HG02938 (cell line): ENCODE measurements around the gene OR2B3.
"Not testable (repeated sequence)": the region's sequence is repeated elsewhere in the genome, so short reads cannot be mapped to it uniquely, and the experiment has no call there.

Experiments
- ATAC-seq: cut with Tn5 transposase; IDR thresholded peaks from one replicate; pipeline ENCODE4 v1.9.1; 2021; ENCODE audit warnings: mild to moderate bottlenecking, moderate library complexity; ENCODE audit not compliant: unreplicated experiment

Gene OR2B3, protein sequence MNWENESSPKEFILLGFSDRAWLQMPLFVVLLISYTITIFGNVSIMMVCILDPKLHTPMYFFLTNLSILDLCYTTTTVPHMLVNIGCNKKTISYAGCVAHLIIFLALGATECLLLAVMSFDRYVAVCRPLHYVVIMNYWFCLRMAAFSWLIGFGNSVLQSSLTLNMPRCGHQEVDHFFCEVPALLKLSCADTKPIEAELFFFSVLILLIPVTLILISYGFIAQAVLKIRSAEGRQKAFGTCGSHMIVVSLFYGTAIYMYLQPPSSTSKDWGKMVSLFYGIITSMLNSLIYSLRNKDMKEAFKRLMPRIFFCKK

DNA sequence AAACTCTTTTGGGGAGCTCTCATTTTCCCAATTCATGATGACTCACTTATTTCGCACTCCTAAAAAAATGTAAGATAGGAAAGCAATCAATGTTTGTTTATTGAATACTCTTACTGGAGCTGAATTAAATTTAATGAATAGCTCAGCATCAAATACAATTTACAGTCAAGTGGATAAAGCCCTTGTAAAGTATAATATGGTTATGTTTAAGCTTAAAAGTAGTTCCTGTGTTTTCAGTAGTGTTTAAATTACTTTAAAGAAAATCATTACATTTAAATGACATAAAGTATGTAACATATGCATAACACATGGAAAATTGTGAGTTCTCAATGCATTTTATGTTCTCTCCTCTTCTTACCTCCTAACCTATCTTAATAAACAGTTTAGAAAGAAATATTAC is at the start of gene OR2B3:
OR2B3 (minus strand) TSS at position 101 of the 400 bp plus-strand sequence; CDS start at position 36, 65 bp downstream.
- ATAC-seq, result no peak

DNA sequence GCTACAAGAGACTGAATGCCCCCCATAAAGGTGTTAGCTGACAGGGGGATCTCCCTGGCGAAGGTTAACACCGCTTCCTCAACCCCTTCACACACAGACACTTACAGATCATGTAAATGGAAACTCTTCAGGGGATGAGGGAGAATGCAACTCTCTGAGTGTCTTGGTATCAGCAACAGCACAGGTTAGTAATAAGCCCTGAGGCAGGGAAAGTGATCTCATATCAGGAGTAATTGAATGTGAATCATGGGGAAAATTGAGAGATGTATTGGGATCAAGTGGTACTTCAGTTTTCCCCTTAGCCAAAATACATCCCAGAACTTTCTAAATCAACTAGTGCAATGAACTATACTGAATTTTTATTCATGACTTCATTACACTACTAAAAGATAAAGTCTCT is 44.6 kb upstream of the OR2B3 start:
- ATAC-seq, result no peak

DNA sequence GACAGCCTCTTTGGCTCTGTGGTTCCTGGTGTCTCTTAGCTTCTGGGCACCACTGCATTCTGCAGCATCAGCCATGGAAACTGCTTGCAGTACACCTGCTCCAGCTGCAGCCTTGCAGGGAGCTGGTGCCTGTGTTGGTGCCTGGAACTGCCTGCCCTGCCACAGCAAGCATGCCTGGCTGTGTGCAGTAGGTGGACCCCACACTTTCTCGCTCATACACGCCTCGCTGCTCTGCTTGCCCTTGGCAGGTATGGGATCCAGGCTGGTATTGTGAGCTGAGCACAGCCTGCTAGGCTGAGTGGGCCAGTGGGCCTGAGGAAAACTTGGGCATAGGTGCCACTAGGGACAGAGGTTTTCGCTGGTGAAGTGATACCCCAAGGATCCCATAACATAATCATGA is 43.5 kb upstream of the OR2B3 start:
- ATAC-seq, result no peak

DNA sequence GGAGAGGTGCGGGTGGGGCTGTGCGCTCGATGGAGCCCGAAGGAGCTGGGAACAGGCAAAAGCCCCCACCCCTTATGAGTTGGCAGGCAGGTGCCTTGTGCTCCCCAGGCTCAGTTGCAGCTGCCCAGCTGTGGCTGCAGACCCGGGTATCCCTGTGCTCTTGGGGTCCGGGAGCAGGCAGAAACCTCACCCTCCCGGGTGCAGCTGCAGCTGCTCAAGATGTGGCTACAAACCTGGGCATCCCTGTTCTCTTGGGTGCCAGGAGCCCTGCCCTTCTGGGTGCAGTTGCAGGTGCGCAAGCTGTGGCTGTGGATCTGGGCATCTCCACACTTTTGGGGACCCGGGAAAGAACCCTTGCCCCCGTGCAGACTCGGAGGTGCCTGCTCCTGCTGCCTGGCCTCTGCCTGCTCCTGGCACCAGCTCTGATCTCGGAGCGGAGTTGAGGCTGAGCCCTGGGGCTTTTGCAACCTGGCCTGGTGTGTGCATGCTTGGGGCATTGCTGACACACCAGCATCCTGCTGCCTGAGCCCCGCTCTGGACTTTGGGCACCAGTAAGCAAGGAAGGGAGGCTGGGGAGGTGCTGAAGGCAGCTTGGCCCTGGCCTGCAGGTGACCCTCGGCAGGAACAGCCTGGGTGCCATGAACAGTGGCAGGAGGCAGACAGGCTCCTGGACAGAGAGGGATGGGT is 42.4 kb upstream of the OR2B3 start:
- no peak for ATAC-seq

DNA sequence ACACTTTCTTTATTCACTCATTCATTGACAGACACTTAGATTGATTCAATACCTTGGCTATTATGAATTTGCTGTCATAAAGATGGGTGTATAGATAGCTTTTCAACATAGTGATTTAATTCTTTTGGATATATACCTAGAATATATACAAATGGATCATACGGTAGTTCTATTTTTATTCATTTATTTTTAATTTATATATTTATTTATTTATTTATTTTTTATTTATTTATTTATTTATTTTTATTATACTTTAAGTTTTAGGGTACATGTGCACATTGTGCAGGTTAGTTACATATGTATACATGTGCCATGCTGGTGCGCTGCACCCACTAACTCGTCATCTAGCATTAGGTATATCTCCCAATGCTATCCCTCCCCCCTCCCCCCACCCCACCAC is 27.9 kb upstream of the OR2B3 start:
- not testable (repeated sequence) for ATAC-seq

DNA sequence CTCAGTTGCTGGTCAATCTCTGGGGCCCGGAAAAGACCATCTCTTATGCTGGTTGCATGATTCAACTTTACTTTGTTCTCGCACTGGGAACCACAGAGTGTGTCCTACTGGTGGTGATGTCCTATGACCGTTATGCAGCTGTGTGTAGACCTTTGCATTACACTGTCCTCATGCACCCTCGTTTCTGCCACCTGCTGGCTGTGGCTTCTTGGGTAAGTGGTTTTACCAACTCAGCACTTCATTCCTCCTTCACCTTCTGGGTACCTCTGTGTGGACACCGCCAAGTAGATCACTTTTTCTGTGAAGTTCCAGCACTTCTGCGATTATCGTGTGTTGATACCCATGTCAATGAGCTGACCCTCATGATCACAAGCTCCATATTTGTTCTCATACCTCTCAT is 25.0 kb upstream of the OR2B3 start:
- ATAC-seq, result no peak

DNA sequence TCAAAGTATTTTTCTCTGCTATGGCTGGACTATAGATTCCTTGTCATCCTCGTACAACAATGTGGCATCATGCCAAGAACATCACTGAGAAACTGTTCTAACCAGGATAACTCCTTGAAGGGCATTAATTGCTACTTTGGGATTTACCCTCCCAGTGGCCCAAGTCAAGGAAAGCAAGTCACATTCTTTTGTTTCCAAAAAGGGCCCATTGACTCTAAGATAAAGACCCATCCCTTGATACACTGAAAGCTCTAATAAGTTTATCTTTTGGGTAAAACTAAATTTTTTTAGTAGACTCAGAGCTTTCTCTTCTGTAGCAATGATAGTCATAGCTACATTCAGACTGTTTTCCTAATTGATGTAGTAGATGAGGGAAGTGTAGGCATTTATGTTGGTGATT is 20.6 kb upstream of the OR2B3 start, which contains the start of gene OR2J3:
OR2J3 (plus strand) TSS at position 301 of the 400 bp plus-strand sequence. CDS start 3,833 bp downstream, outside the sequence.
- ATAC-seq, result no peak

DNA sequence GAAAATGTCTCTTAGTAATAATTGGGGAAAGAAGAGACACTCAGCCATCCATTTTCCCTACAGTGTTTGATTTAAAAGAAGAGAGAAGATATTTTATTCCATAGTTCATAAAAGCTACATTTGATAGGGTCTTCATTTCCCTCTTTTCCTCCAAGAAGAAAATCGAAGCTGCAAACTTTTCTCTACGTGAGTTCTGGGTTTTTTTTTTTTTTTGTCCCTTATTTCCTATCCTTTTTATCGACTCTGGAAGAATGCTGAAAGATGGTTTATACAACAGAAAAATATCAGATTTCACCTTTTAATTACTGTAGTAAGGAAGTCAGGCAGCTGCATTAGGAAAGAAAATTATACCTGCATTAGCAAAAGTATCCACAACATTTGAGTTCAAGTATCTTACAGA is 12.1 kb upstream of the OR2B3 start, which contains the start of gene OR2J1:
OR2J1 (plus strand) TSS at position 301 of the 400 bp plus-strand sequence. CDS start 1,453 bp downstream, outside the sequence.
- ATAC-seq, result no peak

DNA sequence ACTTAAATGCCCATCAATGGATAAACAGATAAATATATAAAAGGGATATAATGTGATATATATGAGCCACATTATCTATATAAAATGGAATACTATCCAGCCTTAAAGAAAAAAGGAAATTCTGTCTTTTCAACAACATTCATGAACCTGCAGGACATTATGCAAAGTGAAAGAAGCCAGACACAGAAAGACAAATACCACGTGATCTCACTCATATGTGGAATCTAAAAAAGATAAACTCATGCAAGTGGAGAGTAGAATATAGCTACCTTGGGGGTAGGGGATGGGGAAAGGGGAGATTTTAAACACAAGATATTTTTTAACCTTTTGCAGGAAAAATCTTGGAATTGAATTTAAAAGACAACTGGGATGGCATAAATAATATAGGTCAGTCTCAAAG is 10.7 kb upstream of the OR2B3 start:
- ATAC-seq, result no peak

DNA sequence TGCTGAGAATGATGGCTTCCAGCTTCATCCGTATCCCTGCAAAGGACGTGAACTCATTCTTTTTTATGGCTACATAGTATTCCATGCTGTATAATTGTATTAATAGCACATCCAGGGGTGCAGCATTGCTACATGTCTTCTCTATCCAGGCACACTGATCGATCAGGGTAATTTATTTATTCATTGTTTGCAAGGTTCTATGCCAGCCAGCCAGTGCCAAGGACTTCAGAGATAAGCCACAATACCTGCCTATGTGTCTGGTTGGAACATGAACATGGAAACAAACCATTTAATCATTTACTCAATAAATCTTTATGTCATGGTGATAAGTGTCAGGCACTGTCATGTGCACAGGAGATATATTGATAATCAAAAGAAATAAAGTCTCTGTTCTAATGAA is 5.8 kb upstream of the OR2B3 start:
- no peak for ATAC-seq

DNA sequence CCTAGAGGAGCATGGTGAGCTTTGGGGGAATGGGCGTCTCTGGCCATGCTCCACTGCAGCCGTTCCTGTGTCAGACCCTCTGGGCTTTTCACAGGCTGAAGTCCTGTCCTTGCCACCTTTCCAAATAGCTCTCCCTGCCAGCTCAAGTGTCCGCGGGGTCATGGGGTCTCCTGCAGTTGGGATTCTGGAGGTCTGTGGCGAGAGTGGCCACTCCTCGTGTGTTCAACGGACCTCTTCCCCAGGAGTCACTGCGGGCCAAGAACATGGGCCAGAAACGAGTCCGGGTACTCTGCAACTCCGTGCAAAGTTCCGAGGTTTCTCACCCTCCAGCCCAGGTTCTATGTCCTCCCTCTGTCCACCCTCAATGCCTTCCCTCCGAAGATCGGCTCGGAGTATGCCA is 4.7 kb downstream of the OR2B3 start:
- no peak for ATAC-seq

DNA sequence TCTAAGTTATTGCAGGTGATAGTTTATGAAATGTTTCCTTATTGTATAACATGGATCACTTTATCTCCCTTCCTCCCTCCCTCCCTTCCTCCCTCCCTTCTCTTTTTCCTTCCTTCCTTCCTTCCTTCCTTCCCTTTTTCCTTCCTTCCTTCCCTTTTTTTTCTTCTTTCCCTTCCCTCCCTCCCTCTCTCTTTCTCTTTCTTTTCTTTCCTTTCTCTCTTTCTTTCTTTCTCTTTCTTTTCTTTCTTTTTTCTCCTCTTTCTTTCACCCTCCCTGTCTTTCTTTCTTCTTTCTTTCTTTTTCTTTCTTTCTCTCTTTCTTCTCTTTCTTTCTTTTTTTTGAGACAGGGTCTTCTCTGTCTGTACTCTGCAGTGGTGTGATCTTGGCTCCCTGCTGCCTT is 5.8 kb downstream of the OR2B3 start:
- ATAC-seq, result no peak

DNA sequence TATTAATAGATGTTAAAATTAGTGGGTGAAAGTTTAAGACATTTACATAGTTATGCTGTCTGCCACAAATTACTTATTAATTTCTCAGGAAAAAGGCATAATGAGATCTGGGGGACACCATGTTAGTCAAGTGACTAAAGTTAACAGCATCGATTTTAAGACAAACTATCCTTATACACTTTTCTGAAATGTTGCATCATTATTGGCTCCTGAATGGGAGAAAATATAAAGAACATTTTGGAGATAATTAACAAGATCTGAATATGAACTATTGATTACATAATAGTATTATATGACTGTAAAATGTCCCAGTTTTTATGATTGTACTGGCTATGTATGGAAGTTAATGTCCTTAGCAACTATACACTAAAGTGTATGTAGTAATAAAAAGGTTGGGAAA is 7.9 kb downstream of the OR2B3 start:
- no peak for ATAC-seq

DNA sequence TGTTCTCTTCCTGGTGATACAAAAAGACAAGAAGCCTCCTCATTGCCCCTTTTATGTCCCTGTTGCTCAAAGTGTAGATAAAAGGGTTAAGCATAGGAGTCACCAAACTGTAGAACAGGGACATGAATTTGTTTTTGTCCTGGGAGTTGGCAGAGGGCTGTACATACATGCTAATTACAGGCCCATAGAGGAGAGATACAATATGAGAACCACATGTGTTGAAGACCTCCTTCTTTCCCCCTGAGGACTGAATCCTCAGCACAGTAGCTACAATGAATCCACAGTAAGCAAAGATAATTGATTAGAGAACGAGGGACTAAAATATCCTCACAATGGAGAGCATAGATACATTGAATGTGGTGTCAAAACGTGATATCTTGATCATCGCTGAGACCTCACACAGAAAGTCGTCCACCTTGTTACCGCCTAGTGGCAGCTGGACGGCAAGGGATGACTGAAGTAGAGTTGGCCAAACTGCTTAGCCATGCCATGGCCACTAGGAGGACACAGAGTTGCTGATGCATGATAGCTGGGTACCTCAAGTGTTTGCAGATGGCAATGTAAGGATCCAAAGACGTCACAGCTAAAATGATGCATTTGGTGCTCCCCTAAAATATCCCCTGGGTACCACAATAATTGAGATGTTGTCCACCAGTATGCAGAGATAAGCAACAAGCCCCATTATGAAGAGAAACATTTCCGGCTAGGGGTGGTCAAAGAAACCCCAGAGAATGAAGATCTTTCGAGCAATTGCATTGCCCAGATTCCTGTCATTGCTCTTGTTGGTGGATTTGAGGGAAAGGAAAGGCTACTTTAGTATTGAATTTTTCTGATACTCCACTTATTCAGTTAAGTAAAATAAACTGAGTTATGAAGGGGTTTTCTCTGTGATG is 15.0 kb downstream of the OR2B3 start:
- ATAC-seq, result no peak

DNA sequence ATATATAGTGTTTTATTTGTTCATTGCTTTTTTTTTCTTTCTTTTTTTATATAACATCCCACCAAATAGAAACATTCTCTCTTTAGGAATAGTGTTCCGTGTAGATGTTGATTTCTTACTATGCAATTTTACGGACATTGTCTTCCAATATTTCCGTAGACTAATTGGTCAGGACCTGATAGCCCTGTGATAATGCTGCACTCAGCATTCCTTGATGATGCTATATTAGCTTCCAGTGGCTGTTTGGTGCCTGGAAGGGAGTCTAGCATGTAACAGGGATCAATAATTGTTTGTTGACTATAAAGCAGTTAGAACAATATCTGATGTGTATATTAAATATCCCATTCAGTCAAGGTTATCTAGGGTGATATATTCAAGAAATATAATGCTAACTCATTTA is 35.4 kb downstream of the OR2B3 start:
- no peak for ATAC-seq

DNA sequence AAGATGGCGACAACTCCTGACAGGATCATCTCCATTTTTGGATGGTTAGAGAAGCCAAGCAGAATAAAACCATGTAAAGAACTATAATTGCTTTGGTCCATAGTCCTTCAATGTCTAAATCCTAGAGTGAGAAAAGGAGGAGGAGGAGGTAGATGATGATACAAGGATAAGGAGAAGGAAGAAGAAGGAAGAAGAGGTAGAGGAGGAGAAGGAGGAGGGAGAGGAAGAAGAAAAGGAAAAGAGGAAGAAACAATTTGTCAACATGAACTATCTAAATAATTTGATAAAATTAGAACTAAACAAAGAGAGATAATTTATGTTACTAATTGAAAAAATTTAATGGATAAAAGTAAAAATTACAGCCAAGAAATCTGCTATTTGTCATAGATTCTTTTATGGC is 42.0 kb downstream of the OR2B3 start, which contains the start of gene OR2W1:
OR2W1 (minus strand) TSS at position 101 of the 400 bp plus-strand sequence; CDS start at position 101, 0 bp downstream.
- ATAC-seq, result no peak
